ENCODE results near the gene ABHD1.
"Not testable (repeated sequence)": the region's sequence is repeated elsewhere in the genome, so short reads cannot be mapped to it uniquely, and the experiment has no call there.

The ABHD1 gene

GRCh38 chr2:27111392-27112078, 12.1 kb upstream of the ABHD1 start:
- DNase-seq: not testable (repeated sequence)

- DNase-seq: no peak
Observed at GRCh38 chr2:27115519-27115918, 8.1 kb upstream of the ABHD1 start.

- DNase-seq: no peak
Observed at GRCh38 chr2:27117995-27118524, 5.6 kb upstream of the ABHD1 start.

- peak in 1 of 2 experiments; percentile 46 for DNase-seq
Observed at GRCh38 chr2:27118525-27119329, 4.9 kb upstream of the ABHD1 start, which contains the start of gene CGREF1. CGREF1 (minus strand) TSS chr2:27119128; CDS start chr2:27104366, 14,762 bp downstream.

GRCh38 chr2:27119330-27119670, 4.3 kb upstream of the ABHD1 start:
- peak in 1 of 2 experiments; percentile 46 for DNase-seq

GRCh38 chr2:27121906-27122305, 1.7 kb upstream of the ABHD1 start:
- no peak for DNase-seq

- DNase-seq: no peak
Observed at GRCh38 chr2:27122791-27123190, 824 bp upstream of the ABHD1 start.

GRCh38 chr2:27125104-27125503, 1.5 kb downstream of the ABHD1 start:
- DNase-seq: no peak

GRCh38 chr2:27126252-27126710, 2.7 kb downstream of the ABHD1 start:
- no peak for DNase-seq

GRCh38 chr2:27127883-27128667, 4.5 kb downstream of the ABHD1 start:
- no peak for DNase-seq

GRCh38 chr2:27128668-27129571, 5.3 kb downstream of the ABHD1 start:
- no peak for DNase-seq

- no peak for DNase-seq
Observed at GRCh38 chr2:27130396-27130795, 6.8 kb downstream of the ABHD1 start.

GRCh38 chr2:27131429-27131828, 7.8 kb downstream of the ABHD1 start:
- no peak for DNase-seq

GRCh38 chr2:27133195-27133875, 9.7 kb downstream of the ABHD1 start:
- peak in 1 of 2 experiments; percentile 46 for DNase-seq

- DNase-seq: peak; percentile 79 to 89
Observed at GRCh38 chr2:27133905-27134780, 10.5 kb downstream of the ABHD1 start, which contains the start of gene PREB. PREB (minus strand) TSS chr2:27134636; CDS start chr2:27134421, 215 bp downstream.

GRCh38 chr2:27134781-27135477, 11.3 kb downstream of the ABHD1 start:
- DNase-seq: no peak

GRCh38 chr2:27135478-27135955, 11.9 kb downstream of the ABHD1 start:
- no peak for DNase-seq

- DNase-seq: no peak
Observed at GRCh38 chr2:27136751-27137150, 13.1 kb downstream of the ABHD1 start.

GRCh38 chr2:27137322-27137935, 13.8 kb downstream of the ABHD1 start:
- DNase-seq: no peak

Data from Kasumi-1 (cell line).